Stimulated activated CD8-positive, alpha-beta memory T cell treated with anti-CD3 and anti-CD28 coated beads, Interleukin-15, amount 100 ng/mL, for 4 hours (primary cell): ENCODE results near the gene NDUFS5.
A peak's percentile ranks its signal among the peaks of the same experiment; 100 is the strongest.
"Not testable (repeated sequence)": the region's sequence is repeated elsewhere in the genome, so short reads cannot be mapped to it uniquely, and the experiment has no call there.

Source experiments
- DNase-seq, 2 donors: peaks; one replicate each; pipeline ENCODE4 v3.0.0-alpha.2; 2020; ENCODE audit warnings: low read depth in 2 of 2

The NDUFS5 gene

GRCh38 chr1:39026051-39026865 lies at the start of gene NDUFS5:
Gene NDUFS5 (plus strand): TSS chr1:39026350. CDS start chr1:39028725, 2,375 bp downstream.
- peak; percentile 61 to 65 for DNase-seq

DNA sequence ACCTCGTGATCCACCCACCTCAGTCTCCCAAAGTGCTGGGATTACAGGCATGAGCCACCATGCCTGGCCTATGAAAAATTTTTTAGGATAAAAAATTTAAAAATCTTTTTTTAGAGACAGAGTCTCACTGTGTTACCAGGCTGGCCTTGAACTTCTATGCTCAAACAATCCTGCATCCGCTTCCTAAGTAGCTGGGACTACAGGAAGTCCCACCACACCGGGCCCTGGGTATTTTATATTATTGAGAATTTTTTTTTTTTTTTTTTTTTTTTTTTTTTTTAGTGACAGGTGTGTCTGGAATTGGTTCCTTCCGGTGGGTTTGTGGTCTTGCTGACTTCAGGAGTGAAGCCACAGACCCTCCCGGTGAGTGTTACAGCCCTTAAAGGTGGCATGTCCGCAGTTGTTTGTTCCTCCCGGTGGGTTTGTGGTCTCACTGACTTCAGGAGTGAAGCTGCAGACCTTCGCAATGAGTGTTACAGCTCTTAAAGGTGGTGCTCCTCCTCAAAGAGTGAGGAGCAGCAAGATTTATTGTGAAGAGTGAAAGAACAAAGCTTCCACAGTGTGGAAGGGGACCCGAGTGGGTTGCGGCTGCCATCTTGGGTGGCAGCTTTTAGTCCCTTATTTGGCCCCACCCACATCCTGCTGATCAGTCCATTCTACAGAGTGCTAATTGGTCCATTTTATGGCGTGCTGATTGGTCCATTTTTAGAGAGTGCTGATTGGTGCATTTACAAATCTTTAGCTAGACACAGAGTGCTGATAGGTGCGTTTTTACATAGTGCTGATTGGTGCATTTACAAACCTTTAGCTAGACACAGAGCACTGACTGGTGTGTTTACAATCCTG lies 48.5 kb upstream of the NDUFS5 start:
- peak; percentile 3 to 16 for DNase-seq

DNA sequence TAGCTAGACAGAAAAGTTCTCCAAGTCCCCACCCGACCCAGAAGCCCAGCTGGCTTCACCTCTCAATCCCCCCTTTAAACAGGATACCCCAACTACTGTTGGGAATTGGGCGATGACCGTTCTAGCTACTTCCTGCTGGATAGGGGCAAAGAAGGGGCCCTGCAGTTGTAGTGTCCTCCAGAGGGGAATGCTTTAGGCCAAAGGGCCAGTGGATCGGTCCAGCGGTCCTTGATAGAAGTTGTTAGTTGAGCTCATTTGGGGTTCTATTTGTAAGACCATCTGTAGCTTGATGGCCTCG lies 48.0 kb upstream of the NDUFS5 start:
- not testable (repeated sequence) for DNase-seq

DNA sequence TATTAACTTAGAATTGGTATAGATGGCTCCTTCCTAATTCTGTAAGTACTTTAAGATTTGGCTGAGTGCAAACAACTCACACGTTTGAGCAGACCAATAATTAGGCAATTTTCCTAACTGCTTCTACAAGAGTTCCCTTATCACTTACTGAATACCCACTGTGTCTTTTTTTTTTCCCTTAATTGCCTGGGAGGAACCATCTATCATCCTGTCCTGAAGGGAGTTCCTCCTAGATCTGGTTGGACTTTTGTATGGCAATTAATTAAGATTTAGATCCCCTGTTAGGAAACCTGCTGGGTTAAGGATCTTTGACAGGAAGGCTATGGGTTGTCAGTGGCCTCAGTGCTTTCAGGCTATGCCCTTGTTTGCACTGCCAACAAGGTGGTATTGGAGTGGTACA lies 46.8 kb upstream of the NDUFS5 start:
- not testable (repeated sequence) for DNase-seq

DNA sequence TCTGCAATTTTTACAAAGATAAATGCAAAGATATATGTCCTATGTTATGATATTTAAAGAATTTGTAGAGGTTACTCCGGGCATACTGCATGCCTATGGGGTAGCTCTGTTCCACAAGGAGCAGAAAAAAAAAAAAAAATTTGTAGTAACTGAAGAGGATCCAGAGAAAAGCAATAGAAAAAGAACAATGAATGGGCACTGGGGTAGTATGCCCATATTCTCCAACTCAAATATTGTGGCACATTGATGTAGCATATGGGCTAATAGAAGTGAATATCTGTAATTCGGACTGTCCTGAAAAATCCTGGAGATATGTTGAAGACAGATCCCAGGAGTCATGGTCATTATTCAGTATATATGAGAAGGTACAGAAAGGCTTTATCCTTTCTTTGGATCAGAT lies 36.2 kb upstream of the NDUFS5 start:
- no peak for DNase-seq

GRCh38 chr1:38990386-38990737 lies 35.8 kb upstream of the NDUFS5 start:
- no peak for DNase-seq

DNA sequence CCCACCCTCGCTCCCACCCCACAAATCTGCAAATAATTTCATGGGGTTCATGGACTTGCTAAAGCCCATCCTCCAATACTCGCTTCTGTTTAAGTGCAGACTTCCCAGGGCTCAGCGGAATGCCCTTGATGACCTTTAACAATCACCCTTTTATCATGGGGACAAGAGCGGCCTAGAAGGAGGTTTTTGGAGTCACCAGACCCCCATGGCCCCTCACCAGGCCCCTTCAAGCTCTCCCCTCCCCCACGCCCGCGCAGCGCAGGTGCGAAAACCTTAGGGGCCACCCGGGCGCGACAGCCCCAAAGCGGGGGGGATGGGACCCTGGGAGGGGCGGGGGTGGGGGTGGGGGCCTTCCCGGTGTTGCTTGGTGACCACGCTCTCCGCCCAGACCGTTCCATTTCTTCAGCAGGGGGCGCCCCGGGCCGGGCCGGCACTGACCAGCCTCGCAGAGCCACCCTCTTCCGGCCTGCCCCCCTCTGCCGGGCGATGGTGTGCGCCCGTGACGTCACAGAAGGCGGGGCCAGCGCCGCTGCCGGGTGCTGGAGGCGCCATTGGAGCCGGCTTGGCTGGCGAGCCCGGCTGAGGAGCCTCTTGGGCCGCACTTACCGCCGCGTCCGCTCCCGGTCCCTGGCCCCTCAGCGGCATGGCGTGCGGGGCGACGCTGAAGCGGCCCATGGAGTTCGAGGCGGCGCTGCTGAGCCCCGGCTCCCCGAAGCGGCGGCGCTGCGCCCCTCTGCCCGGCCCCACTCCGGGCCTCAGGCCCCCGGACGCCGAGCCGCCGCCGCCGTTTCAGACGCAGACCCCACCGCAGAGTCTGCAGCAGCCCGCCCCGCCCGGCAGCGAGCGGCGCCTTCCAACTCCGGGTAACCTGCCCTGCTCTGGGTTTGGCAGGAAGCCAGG lies 35.2 kb upstream of the NDUFS5 start, which contains the start of gene AKIRIN1:
TSS of gene AKIRIN1 (plus strand) at position 539 of the 900 bp plus-strand sequence. CDS start at position 644, 105 bp downstream.
- DNase-seq = peak; percentile 92 to 95

- no peak for DNase-seq
Measured at GRCh38 chr1:38991638-38992411, 34.3 kb upstream of the NDUFS5 start.

GRCh38 chr1:38992412-38993111 lies 33.6 kb upstream of the NDUFS5 start:
- no peak for DNase-seq

- DNase-seq = no peak
Measured at GRCh38 chr1:38994196-38994595, 32.0 kb upstream of the NDUFS5 start.

DNA sequence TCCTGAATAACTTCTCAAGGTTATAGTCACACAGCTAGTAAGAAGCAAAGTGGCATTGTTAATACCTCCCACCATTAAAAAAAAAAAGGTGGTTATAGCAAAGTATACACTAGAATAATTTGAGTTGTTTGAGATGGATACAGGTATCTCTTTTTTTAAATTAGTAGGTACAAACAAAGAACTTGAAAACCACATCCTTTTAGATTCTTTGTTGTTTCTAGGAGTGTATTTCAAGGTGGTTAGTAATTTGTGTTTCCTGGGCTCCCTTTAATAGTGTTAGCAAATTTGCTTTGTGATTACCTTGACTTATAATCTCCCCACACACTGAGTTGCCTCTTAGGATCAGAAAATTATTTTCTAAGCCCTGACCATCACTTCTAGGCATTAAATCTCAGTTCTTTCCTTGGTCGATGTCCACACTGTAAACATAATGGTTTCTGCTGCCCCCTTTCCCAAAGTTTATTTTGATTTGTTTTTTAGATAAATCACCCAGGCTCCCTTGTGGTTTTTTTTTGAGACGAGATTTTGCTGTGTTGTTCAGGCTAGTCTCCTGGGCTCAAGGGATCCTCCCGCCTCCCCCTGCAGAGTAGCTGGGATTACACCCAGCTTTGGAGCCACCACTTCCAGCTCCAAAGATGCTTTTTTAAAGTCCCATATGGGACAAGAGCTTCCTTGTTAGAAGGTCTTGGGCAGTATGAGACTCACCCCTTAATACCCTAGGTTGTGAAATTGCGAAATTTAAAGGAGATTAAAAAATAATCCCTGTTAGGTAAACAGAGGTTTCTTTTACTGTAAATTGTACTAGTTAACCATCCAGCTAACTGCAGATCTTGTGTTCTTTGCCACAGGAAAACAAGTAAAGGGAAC lies 28.9 kb upstream of the NDUFS5 start:
- DNase-seq = no peak

DNA sequence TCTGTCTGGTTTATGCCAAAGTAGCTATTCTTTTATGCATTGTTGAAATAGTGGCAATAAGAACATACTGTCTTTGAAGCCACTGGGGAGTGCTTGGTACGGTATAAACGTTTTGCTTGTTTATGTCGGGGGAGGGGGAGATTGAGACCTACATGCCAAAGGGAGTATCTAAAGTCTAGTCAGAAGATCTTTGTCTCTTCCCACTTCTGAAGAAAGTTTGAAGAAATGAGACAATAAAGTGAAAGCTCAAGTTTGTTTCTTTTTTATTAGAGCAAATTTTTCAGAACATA lies 28.3 kb upstream of the NDUFS5 start:
- no peak for DNase-seq

DNA sequence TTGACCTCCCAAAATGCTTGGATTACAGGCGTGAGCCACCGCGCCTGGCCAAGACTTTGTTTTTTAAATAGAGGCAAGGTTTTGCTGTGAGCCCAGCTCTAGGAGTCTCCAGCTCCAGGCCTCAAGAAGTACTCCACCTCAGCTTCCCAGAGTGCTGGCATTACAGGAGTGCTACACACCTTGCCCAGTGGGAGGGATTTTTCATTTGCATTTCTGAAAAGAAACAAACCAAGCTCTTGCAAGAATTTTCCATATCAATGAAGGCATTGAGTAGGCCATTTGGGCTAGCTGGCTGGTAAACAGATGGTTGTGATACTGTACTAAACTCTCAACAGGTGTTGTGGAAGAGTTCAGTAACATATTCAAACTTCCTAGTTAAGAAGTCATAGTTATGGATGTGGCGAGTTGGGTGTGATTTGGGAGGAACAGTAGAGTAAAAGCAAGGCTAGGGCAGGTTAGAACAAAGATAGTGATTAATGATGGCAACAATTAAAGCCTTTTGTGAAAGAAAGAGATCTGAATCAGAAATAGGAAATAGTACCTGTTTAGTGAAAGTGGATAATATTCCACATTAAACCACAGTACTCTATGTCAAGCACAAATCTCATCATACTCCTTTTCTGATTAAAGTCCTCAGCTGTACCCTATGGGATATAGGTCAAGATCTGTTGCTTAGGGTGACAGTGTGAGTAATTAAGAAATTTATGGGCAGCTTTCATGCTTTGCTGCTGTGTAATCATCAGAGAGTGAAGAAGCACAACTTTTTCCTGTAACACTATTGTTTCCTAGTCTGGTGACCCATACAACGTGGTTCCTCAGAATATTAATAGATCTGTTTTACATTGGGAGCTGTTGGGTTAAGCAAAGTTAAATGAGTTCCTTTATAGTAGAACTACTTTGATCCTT lies 24.4 kb upstream of the NDUFS5 start:
- DNase-seq = no peak

DNA sequence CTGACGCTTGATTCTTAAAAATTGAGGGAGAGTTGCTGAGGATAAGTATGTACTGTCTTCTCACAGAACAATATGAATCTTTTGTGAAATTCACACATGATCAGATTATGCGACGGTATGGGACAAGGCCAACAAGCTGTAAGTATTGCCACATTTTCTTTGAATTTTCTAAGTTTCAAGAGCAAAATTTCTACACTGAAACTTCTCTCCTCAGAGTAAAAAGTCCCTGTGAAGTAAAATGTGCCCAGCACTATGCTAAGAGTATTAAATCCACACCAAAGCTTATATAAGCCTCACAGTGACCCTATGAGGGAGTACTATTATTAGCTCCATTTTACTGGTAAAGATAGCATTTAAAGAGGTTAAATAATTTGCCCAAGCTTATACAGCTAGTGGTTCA lies 22.9 kb upstream of the NDUFS5 start:
- DNase-seq = no peak

DNA sequence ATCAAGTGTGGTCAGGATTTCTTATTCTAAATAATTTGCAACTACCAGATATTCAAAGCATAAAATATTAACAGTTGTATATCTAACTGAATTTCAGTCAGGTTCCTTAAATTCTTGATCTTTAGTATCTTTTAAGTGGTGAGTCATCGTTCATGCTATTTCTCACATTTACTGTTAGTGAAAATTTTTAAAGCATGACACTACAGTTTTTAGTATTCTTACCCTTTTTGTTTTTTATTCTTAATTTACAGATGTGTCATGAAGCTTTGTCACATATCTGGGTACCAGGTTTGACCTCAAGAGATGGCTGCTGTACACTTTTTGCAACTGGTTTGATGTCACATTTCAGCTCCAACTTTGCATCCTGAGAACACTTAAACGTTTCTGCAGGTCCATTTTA lies 22.4 kb upstream of the NDUFS5 start:
- DNase-seq = no peak

- DNase-seq = no peak
Measured at GRCh38 chr1:39006287-39006686, 19.9 kb upstream of the NDUFS5 start.

- no peak for DNase-seq
Measured at GRCh38 chr1:39006726-39007645, 19.2 kb upstream of the NDUFS5 start.

GRCh38 chr1:39014956-39015355 lies 11.2 kb upstream of the NDUFS5 start:
- DNase-seq = not testable (repeated sequence)
